Measurements from ENCODE around the gene RNF5.

RNF5 gene

DNA sequence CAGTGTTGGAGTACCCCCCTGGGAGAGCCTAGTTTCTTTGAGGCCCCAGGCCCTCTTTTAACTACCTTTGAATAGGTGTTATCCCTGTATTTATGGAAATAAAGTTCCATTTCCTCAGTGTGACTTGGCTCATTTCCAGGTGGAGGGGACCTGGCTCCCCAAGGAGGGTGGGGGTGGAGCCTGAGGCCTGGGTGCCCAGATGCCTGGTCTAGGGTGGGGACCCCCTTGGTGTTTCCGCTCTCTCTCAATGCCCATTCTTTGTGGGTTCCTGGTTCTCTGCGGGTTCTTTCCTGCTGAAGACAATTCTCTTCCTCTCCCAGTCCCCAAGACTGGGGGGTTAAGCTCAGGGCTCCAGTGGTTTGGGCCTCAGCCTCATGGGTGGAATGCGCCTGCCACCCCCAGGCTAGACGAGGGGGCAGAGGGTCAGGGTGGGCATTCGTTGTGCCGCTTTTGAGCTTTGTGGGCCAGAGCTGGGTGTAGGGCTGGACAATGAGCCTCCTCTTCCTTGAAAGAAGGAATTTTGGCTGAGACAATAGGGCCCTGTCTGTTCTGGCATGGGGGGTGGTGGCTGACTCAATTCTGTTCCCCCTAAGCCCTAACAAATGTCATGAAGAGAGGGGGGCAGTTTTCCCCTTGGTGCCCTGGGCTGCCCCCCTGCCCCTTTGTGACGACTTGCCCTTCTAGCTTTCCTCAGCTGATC lies 14.5 kb upstream of the RNF5 start:
- TF ChIP-seq YY1 (IDR thresholded peaks at IDR 0.05; ENCODE audit: low read depth) (no peak), RAD21 (IDR thresholded peaks at IDR 0.05; ENCODE audit: low read depth) (no peak), CEBPB (IDR thresholded peaks at IDR 0.05) (no peak), TAF1 (IDR thresholded peaks at IDR 0.05; ENCODE audit: low read depth) (no peak), TCF12 (IDR thresholded peaks at IDR 0.05; ENCODE audit: low read depth) (no peak), EGR1 (IDR thresholded peaks at IDR 0.05) (no peak), TEAD4 (IDR thresholded peaks at IDR 0.05) (no peak), FOXM1 (IDR thresholded peaks at IDR 0.05; ENCODE audit: borderline replicate concordance, low read depth) (no peak), NFIC (IDR thresholded peaks at IDR 0.05) (no peak), EP300 (IDR thresholded peaks at IDR 0.05; ENCODE audit: borderline replicate concordance) (no peak), ZBTB7A (IDR thresholded peaks at IDR 0.05; ENCODE audit: low read depth) (no peak), CREB1 (IDR thresholded peaks at IDR 0.05; ENCODE audit: low read depth) (no peak)
- TF ChIP-seq, protein P1, sequence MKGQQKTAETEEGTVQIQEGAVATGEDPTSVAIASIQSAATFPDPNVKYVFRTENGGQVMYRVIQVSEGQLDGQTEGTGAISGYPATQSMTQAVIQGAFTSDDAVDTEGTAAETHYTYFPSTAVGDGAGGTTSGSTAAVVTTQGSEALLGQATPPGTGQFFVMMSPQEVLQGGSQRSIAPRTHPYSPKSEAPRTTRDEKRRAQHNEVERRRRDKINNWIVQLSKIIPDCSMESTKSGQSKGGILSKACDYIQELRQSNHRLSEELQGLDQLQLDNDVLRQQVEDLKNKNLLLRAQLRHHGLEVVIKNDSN (IDR thresholded peaks at IDR 0.05): no peak
- TF ChIP-seq, protein P2, sequence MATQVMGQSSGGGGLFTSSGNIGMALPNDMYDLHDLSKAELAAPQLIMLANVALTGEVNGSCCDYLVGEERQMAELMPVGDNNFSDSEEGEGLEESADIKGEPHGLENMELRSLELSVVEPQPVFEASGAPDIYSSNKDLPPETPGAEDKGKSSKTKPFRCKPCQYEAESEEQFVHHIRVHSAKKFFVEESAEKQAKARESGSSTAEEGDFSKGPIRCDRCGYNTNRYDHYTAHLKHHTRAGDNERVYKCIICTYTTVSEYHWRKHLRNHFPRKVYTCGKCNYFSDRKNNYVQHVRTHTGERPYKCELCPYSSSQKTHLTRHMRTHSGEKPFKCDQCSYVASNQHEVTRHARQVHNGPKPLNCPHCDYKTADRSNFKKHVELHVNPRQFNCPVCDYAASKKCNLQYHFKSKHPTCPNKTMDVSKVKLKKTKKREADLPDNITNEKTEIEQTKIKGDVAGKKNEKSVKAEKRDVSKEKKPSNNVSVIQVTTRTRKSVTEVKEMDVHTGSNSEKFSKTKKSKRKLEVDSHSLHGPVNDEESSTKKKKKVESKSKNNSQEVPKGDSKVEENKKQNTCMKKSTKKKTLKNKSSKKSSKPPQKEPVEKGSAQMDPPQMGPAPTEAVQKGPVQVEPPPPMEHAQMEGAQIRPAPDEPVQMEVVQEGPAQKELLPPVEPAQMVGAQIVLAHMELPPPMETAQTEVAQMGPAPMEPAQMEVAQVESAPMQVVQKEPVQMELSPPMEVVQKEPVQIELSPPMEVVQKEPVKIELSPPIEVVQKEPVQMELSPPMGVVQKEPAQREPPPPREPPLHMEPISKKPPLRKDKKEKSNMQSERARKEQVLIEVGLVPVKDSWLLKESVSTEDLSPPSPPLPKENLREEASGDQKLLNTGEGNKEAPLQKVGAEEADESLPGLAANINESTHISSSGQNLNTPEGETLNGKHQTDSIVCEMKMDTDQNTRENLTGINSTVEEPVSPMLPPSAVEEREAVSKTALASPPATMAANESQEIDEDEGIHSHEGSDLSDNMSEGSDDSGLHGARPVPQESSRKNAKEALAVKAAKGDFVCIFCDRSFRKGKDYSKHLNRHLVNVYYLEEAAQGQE (IDR thresholded peaks at IDR 0.05; ENCODE audit: low read depth): no peak
- TF ChIP-seq, protein P3, sequence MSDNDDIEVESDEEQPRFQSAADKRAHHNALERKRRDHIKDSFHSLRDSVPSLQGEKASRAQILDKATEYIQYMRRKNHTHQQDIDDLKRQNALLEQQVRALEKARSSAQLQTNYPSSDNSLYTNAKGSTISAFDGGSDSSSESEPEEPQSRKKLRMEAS (IDR thresholded peaks at IDR 0.05): no peak

DNA sequence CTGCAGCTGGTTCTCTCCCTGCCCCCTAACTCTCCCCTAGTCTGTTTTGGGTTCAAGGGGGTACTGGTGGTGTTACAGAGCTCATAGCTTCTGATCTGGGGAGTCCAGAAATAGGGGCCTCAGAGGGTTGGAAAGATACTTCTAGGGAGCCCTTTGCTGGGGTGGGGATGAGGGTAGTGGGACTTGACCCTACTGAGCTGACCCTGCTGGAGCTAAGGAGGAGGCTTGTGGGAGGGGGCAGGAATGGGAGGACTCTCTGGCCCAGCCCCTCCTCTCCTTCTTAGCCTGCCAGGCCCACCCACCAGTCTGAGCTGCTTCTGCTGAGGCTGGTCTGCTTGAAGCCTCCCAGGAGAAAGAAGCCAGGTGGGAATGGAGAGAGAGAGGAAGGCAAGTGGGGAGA lies 13.9 kb upstream of the RNF5 start, which contains the start of gene EGFL8:
EGFL8 (plus strand) TSS at position 301 of the 400 bp plus-strand sequence. CDS start 1,571 bp downstream, outside the sequence.
- TF ChIP-seq EGR1 (IDR thresholded peaks at IDR 0.05) (no peak), FOXM1 (IDR thresholded peaks at IDR 0.05; ENCODE audit: borderline replicate concordance, low read depth) (no peak), TEAD4 (IDR thresholded peaks at IDR 0.05) (no peak), CREB1 (IDR thresholded peaks at IDR 0.05; ENCODE audit: low read depth) (no peak), EP300 (IDR thresholded peaks at IDR 0.05; ENCODE audit: borderline replicate concordance) (no peak), NFIC (IDR thresholded peaks at IDR 0.05) (no peak), ZBTB7A (IDR thresholded peaks at IDR 0.05; ENCODE audit: low read depth) (no peak)
- TF ChIP-seq, protein P1 (IDR thresholded peaks at IDR 0.05): no peak
- TF ChIP-seq, protein P2 (IDR thresholded peaks at IDR 0.05; ENCODE audit: low read depth): no peak

DNA sequence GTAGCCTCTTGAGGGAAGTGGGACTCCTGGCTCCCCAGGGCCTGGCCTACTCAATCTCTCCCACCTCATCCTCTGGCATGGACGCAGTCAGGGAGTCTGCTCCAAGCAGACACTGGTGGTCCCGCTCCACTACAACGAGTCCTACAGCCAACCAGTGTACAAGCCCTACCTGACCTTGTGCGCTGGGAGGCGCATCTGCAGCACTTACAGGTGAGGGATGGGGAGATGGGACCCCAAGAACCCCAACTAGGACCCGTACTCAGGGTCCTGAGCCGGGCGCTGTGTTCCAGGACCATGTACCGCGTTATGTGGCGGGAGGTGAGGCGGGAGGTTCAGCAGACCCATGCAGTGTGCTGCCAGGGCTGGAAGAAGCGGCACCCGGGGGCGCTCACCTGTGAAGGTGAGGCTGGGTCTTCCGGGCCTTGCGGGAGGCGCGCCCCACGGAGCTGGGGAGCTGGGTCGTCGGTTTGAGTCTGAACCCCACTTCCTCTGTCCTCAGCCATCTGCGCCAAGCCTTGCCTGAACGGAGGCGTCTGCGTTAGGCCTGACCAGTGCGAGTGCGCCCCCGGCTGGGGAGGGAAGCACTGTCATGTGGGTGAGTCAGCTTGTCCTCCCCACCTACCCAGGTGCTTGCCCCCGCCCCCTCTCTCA lies 11.7 kb upstream of the RNF5 start:
- TF ChIP-seq RAD21 (IDR thresholded peaks at IDR 0.05; ENCODE audit: low read depth) (peak; percentile 24; the same call in 1 of the 2 replicates), NFIC (IDR thresholded peaks at IDR 0.05) (no peak)

DNA sequence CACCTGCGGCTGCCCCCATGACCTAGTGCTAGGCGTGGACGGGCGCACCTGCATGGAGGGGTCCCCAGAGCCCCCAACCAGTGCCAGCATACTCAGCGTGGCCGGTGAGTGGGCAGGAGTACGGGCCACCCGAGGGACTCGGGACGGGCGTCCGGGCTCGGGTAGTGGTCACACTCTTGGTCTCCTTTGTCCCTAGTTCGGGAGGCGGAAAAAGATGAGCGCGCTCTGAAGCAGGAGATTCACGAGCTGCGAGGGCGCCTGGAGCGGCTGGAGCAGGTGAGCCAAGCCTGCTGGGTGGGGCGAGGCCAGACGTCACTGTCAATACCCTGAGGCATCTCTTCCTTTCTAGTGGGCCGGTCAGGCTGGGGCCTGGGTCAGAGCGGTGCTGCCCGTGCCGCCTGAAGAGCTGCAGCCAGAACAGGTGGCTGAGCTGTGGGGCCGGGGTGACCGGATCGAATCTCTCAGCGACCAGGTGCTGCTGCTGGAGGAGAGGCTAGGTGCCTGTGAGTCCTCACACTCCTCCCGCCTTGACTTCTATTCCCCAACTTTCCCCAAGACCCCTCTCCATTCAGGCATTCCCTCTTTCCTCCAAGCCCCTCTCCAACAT lies 10.9 kb upstream of the RNF5 start:
- TF ChIP-seq EGR1 (IDR thresholded peaks at IDR 0.05): no peak
- no peak for TF ChIP-seq RAD21 (IDR thresholded peaks at IDR 0.05; ENCODE audit: low read depth)
- no peak for TF ChIP-seq YY1 (IDR thresholded peaks at IDR 0.05; ENCODE audit: low read depth)
- TF ChIP-seq, protein P1 (IDR thresholded peaks at IDR 0.05): no peak
- TF ChIP-seq, protein P3 (IDR thresholded peaks at IDR 0.05): no peak
- TF ChIP-seq TEAD4 (IDR thresholded peaks at IDR 0.05): no peak
- no peak for TF ChIP-seq TAF1 (IDR thresholded peaks at IDR 0.05; ENCODE audit: low read depth)
- TF ChIP-seq NFIC (IDR thresholded peaks at IDR 0.05): no peak
- no peak for TF ChIP-seq EP300 (IDR thresholded peaks at IDR 0.05; ENCODE audit: borderline replicate concordance)
- no peak for TF ChIP-seq FOXM1 (IDR thresholded peaks at IDR 0.05; ENCODE audit: borderline replicate concordance, low read depth)
- TF ChIP-seq, protein P2 (IDR thresholded peaks at IDR 0.05; ENCODE audit: low read depth): no peak

Data from Ishikawa (cell line).